DMS53 treated with DMSO at 0.1 percent for 48 hours (cell line): ENCODE measurements around the gene PRAC1.

Experiments used
- DNase-seq: peaks from one replicate; lab custom pipeline; 2025; ENCODE audit not compliant: unreplicated experiment; lab: John Stamatoyannopoulos, UW

The PRAC1 gene

DNA sequence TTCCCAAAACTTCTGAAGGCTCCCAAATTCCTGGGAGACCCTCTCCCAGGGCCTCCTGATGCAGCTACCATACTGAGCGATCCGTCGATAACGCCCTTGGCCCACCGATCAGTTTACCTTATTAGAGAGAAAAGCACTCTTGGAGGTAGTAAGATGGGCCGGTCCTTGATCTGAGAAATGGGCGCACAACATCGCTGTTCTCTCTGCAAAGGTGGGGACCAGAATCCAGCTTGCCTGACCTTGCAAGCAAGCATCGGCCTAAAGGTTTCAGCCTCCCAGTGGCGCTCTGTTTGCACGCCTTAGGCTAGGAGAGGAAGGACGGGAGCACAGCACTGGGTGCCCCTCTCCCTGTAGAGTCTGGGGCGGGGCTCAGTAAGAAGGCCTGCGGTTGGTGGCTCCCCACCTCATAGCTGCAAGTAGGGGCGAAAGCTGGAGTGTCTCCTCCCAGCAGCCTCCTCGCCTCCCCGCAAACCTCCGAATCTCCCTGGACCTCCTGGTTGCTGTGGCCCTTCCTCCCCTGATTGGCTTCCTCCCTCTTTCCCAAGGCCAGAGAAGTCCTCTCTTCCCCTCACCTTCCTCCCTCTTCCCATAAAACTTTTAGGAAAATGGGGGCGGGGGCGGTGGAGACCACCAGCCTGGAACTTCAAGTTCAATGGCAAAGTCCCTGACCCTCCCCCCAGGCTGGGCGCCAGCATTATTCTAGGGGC lies at the start of gene PRAC1:
Gene PRAC1 (minus strand): TSS at position 318 of the 707 bp plus-strand sequence. CDS start 126 bp downstream, at position 192.
- DNase-seq: no peak

DNA sequence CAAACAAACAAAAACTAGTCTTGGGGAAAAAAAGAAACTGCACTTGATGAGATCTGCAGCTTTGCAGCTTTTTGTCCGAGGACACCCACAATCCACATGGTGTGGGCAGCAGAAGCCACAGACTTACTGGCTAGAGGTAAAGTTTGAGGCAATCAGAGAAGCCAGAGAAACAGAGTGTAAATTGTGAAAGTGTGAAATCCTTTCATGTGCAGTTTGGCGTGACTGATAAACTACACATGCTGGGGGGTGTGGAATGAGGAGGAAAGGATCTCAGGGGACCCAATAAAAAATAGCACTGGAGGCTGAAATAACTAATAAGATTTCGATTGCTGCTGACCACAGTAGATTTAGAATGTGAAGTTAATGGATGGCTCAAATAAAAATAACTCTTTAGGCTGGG lies 48.6 kb upstream of the PRAC1 start:
- DNase-seq: no peak

DNA sequence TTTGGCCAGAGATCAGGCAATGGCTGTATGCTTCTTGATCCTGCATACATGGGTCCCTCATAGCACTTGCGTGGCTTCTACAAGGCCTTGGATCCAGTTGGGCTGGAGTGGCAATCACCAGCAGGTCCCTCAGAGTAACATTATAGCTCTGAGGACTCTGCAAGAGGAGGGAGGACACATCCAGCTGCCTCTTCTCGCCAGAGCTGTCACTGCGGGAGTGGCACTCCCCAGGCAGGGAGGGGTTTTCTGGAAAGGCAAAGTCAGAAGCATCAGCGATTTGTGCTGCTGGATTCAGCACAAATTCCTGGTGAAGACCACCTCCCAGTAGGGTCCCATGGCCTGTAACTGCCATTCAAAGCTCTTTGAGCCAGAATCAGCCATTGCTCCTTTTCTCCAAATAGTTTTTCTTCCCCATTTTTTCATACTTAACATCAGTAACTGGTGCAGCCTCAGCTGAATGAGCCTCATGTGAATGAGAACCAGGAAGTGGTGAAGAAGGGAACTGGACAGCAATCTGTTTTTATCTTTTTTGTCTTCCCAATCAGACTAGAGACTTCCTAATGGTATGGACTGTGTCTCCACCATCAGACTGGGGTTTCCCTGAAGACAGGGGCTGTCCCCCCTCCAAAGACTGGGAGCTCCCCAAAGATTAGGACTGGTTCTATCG lies 46.8 kb upstream of the PRAC1 start:
- DNase-seq: no peak

DNA sequence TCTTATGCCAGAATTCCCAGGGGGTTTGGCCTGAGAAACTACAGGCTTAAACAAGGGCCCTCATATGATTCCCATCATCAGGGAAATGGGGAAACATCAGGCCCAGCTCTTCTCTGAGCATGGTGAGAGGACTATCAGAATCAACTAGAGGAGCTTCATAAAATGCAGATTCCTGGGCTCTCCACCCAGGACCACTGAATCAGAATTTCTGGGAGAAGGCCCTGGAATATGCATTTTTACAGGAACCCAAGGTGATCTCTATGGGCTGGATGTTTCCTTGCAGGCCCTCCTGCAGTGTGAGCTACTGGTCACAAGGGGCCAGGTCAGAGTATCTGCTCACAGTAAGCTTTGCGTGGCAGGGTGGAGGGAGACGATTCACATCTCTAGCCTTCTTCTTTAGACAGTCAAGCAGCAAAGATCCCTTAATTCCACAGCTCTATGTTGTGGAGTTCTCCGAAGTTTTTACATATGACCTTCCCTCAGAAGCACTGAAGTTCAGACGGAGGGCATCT lies 45.0 kb upstream of the PRAC1 start:
- no peak for DNase-seq

DNA sequence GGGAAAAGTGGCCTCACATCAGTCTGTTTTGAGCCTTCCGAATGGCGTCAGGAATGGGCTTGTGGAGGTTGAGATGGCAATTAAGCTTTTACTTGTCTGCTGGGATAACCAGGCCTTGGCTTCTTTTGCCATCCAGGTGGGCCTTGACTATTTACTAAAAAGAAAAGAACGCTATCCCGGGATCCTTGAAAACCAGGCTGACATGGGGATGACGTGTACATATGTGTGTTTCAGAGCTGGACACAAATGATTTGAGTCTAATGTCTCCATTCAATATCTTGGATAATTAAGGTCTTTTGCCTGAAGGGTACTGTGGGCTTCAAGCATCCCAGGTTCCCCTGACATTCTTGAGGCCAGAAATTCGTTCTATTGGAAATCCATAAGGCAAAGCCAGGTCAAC lies 38.8 kb upstream of the PRAC1 start:
- no peak for DNase-seq

DNA sequence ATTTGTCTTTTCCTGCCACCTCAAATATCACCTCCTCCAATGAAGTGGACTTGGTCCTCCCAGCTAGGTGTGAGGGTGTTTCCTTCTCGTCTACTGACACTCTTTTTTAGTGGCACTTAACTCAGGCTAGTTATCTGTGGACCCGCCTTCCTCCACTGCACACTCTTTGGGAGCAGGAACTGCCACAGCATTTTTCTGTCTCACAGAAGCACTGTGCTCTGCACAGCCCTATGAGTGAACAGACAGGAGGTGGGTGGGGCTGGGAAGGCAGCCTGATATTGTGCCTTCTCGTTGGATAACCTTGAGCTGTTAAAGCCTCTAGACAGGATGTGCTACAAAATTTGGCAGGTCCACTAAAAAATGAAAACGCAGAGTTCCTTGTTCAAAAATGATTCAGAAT lies 38.1 kb upstream of the PRAC1 start:
- no peak for DNase-seq

DNA sequence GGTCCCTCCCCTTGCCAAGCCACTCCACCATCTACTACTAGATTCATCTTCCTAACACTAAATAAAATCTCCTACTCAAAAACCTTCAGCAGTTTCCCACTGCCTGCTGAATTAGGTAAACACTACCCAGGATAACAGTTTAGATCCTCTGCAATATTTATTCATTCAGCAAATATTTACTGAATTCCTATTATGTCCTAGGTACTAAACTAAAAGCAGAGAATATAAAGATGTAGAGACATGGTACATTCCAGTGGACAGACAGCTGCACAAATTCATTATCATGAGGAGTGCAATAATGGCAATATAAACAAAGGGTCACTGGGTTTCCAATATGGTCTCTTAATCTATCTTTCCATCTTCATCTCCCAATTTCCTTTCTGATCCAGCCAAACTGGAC lies 37.0 kb upstream of the PRAC1 start:
- no peak for DNase-seq

DNA sequence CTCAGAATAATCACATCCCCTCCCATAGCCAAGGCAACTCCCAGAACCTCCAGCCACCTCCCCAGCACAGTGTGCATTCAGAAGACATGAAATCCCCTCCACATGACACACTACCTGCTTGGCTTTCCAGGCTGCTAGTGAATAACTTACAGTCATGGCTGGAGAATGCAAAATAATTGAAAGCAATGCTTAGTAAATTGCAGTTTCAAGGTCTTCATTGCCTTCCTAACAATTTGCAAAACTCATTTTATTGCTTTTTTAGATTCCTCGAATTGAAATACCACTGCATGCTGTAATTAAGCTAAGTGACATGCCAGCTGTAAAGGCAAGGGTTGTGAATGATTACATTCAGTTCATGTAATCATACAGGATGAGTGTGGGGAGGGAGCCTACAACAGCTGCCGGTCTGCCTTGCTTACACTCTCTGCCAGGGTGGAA lies 35.2 kb upstream of the PRAC1 start:
- DNase-seq: no peak

DNA sequence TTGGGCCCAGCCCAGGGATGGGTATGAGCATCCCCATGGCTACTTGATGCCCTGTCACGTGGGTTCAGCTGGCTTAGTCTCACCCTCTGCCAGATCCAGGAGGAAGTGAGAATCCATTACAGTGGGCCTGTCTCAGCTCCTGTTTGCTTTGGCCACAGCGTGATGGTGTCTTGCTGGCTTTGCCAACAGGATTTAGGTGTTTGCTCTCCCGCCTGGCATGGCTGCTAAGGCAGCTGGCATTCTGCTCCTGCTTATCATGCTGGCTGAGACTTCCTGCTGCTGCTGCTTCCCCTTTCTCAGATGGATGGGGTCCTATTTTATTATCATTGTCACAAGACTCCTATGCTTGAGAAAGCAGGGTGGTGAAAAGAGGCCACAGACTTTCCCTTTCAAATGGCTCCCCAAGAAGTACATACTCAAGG lies 34.5 kb upstream of the PRAC1 start:
- no peak for DNase-seq

DNA sequence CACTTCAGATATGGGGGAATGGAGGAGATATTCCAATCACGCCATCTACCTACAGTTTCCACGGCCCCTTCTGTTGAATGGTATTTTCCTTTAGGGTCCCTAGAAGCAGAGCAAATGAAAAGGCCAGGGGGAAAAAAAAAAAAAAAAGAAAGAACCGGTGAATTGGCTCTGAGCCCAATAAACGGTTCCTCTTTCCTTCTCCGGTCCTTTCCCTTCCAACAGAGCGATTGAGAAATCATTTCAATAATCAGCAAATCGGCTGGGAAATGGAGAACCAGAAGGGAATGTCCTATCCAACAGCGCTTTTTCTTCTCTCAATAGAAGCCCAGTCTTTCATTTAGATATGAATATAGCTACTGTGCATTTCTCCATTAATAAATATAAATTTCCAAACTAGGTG lies 33.0 kb upstream of the PRAC1 start:
- no peak for DNase-seq

DNA sequence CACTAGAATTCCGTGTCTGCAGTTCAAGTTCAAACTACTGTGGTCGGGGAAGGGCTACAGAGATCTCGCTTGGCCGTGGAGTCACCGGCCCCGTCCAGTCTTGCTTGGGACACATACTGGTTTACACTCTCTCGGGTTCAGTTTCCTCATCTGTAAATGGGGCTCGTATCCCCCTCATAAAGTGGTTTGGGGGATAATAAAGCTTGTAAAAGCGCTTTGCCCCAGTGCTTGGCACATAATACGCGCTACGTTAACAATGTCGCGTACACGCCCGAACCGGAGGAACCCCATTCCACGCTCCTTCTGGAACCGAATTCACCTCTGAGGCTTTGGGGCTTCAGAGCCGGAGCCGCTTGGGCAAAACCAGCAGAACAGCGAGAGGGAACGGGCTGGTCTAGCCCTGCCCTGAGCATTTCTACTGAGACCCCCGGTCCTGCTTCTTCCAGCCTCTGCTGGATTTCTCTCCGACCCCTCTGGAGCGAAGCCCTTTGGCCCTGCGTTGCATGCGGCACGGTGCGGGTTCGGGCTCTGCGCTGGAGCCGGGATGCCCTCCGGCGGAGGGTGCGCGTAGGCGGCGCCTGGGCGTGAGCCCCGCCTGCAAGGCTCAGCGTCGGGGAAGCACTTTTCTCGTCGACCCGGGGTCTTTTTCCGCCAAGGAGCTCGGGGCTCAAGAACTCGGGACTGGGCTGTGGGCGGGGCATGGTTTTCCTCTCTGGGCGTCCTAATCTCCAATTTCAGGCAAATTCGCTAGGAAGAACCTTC lies 32.4 kb upstream of the PRAC1 start:
- no peak for DNase-seq

DNA sequence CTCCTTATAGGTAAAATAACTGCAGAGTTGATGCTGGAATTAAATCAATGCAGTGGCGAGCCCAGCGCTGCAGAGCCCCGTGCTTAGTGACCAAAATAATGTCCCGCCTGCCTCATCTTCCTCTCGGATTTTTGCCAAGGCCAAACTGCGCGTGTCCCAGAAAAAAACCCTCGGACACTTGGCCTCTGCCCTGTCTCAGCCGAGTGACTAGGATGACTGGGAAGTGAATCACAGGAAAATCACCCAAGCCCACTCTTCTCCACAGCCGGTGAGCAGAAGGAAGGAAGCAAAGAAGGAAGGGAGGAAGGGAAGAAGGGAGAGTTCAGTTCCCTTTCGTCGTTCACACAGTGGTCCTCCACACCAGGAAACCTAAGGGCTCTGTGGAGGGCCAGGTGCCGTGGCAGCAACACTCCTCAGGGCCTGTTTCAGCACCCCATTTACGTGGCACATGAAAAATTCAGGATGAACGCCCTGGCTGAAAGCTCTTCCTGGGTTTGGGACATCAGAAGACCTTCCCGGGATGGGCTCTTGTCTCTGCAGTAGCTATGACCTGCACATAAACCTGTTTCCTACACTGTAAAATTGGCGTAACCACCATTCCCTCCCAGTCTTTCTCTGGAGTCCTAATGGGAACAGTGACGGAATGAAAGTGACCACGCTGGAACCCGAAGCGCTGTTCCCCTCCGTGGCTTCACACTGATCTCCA lies 31.6 kb upstream of the PRAC1 start:
- no peak for DNase-seq

DNA sequence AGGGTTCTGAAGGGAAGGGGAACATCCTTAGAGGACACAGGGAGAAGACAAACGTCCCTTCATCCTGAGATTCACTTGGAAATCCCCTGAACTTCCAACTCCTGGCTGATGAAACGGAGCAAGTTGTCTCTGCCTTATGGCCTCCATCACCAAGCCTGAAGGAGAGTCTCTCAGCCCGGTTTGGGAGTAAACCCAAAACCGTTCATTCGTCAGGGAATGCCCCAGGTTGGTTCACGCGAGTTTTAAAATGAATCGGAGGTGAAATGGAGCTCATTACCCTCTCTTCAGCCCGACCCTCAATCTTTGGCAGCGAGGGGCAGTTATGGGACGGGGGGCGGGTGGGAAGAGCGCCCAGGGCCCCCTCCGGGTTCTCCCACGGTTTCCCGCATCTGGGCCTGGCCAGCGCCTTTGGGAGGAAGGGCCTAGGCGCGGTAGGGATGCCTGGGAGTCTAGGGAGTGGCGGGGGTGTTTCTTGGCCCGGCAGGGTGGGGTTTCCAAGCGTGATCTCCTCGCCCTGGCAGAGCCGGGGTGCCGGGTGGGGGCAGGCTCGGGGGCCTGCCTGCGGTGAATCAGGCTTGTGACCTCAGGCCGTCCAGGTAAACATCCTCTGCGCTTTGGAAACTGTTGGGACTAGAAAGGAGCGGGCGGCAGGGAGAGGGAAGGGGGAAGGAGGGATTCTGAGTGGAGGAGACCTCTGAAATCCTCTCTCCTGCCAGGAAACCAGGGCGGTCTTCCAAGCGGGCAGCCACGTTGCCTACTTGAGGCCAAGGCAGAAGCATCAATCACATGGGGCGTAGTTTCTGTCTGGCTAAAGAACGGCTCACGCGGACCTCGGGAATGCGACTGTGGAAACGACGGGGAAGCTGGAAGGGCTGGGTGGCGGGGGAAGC lies 30.3 kb upstream of the PRAC1 start:
- DNase-seq: no peak

DNA sequence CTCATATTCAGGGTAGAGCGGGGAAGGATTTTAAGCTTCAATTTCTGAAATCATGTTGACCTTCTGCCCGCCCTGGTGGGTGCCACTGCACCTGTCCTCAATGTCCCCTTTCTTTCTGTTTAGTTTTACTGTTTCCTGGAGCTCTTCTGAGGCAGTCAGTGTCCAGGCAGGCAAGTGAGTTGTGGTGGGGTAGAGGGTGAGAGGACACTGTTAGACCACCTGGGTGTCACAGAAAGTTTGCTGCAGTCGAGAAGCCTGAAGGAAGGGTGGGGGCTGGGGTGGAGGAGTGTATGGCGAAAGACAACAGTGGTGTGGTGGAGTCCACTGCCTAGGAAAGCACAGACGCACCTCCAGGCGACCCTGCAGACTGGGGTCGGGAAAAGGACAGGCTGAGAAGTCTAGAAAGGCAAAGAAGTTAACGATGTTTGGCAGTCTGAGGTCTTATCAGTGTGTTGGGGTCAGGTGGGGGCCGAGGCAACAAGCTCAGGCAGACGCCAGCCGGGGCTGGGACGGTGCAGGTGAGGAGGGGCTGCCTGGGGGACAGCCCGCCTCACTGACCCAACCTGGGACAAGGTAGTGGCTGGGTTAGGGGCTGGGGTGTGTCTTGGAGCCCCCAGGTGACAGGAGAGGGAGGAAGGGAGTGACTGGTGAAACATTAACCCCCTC lies 29.5 kb upstream of the PRAC1 start:
- DNase-seq: no peak

DNA sequence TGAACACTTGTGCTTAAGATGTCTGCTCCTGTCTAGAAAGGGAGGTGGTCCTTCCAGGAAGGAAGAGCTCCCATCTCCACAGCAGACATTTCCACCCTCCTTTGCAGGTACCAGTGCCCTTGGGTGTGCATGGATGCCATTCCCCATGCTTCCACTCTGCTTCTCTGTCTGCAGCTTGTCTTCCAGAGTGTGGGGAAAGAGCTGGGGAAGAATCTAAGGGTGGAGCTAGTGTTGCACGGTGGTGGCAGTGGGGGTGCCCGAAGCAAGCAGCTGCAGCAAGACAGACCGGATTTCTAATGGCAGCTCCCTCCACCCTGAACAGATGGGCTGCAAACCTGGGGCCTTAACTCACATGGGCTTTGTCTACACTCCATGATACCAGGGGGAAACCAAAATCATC lies 28.9 kb upstream of the PRAC1 start:
- no peak for DNase-seq

DNA sequence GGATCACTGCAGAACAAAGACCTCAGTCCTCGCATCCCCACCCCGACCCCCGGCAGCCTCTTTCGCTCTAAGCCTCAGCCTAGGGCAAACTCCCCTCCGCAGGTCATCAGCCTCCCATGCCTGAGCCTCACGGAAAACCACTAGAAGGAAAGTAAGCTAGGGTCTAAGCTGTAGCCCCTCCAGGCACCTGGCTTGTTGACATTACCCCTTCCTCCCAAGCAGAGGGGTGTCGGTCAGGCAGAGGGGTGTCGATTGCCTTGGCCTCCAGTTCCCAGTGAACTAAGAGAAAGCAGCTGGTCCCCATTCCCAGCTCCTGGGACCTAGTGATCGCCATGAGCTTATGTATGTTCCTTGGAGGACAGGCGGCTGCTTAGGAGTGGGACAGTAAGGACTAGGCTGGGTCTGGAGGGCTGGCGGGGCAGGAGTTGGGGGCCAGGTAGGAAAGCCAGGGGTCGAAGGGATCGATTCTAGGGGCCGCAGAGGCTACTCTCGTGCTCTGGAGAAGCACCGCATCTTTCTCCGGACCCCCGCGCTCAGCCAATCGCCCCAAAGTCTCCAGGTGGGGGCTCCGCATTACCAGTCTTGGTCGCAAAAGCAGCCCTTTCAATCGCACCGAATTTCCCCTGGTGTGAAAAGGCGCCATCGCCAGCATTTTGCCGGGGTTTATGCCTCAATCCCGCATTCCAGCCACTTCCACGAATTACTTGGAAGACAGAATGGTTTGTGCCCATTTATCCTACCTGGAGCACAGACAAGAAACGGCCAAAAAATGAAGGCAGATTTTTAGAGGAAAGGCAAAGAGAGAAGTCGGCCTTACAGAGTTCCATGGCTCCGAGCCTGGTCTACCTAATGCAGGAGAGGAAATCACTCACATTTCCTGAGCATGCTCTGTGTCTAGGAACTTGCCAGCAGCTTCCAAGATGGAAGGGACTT lies 27.6 kb upstream of the PRAC1 start:
- DNase-seq: no peak

DNA sequence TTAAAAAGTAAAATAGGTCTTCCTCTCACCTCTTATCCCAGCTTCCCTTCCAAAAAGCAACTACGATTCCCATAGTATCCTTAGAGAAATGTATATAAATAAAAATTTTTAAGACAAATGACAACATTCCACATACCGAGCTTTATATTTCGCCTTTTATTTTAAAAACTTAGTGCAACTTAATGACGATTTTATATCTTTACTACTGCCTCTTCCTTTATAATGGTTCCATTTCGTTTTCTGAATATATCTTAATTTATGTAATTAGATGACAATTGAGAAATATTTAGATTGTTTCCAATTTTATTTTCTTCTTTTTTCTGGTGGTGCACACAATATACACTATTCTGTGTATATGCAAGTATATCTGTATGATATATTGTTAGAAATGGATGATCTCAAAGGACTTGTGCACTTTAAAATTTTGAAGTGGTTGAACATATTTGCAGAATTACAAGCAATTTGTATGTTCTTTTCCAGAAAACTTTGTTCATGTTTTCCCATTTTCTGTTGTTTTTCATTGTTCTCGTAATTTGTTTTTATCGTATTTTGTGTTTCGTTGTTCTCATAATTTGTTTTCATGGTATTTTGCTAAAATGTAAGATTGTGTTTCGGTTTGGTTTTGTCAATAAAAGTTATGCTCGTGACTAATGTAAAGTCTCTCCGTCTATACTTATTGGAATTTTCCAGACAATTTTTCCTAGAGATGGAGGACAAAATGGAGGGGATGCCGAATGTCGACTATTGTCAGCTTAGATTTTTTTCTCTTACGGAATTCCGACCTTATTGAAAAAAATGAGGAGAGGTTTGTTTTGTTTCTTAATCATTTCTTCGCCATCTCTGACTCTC lies 26.6 kb upstream of the PRAC1 start:
- DNase-seq: no peak
